Naive B cell (primary cell): ENCODE results near the gene NDUFA12. TPM values are rescaled to one million over a fixed set of nuclear protein-coding genes. Genes with fewer than 3 reads are reported as not detected.

Experiments
- ATAC-seq, 2 donors: fragments of 150-1000 bp; cut with Tn5 transposase; 2 replicates each; pipeline ENCODE4 v1.10.0; 2021; ENCODE audit warnings: low read depth in 2 of 2, mild to moderate bottlenecking in 2 of 2, moderate library complexity in 2 of 2
- DNase-seq: peaks from one replicate; pipeline ENCODE4 v3.0.0; 2022
- H3K27ac Mint-ChIP-seq, 6 donors: one replicate each; pipeline ENCODE4 v1.8.0; 2020 to 2022; ENCODE audit warnings: mild to moderate bottlenecking in 6 of 6, mixed read lengths in 6 of 6, moderate library complexity in 5 of 6, inconsistent platforms in 2 of 6
- H3K27me3 Mint-ChIP-seq, 3 donors: one replicate each; pipeline ENCODE4 v1.8.0; 2021 to 2022; ENCODE audit warnings: mixed read lengths in 3 of 3, mild to moderate bottlenecking in 1 of 3
- H3K36me3 Mint-ChIP-seq, 2 donors: one replicate each; pipeline ENCODE4 v1.8.0; 2020 to 2022; ENCODE audit warnings: mixed read lengths in 2 of 2, inconsistent platforms in 1 of 2, mild to moderate bottlenecking in 1 of 2
- H3K4me1 Mint-ChIP-seq, 3 donors: one replicate each; pipeline ENCODE4 v1.8.0; 2020 to 2022; ENCODE audit warnings: mixed read lengths in 3 of 3, inconsistent platforms in 1 of 3, mild to moderate bottlenecking in 1 of 3, moderate library complexity in 1 of 3
- H3K4me3 Mint-ChIP-seq, 8 donors: one replicate each; pipeline ENCODE4 v1.8.0; 2020 to 2022; ENCODE audit warnings: mild to moderate bottlenecking in 8 of 8, mixed read lengths in 8 of 8, moderate library complexity in 8 of 8, inconsistent platforms in 2 of 8
- H3K9me3 Mint-ChIP-seq, 7 donors: one replicate each; pipeline ENCODE4 v1.8.0; 2020 to 2022; ENCODE audit warnings: mixed read lengths in 7 of 7, mild to moderate bottlenecking in 5 of 7, inconsistent platforms in 2 of 7, moderate library complexity in 1 of 7
- polyA plus RNA-seq, 6 donors: library from polyadenylated mRNA; unstranded; fragments of 300-500 nt; fragmentation: Illumina TruSeq; gene quantifications; one replicate each; pipeline ENCODE4 v1.2.3, GENCODE V29; 2021; ENCODE audit warnings: low read depth in 6 of 6

Gene NDUFA12
- polyA plus RNA-seq, 6 donors from 2014 or later: 229 to 398 (median 293) TPM

- DNase-seq (no peak), ATAC-seq (no peak)
- H3K27me3 Mint-ChIP-seq: peaks cover 7 to 42% (median 18%) of the 10 kb centered on the region in 3 donors
- H3K4me1 Mint-ChIP-seq: peaks cover 0 to 10% (median 2%) of the 10 kb centered on the region in 3 donors
- peaks cover 0 to 11% of the 10 kb centered on the region in 2 donors for H3K36me3 Mint-ChIP-seq
- H3K4me3 Mint-ChIP-seq: no peak overlapping the region
- peaks cover 0 to 4% (median 0%) of the 10 kb centered on the region in 7 donors for H3K9me3 Mint-ChIP-seq
- peak overlapping the region in 1 of 6 donors; percentile 54 for H3K27ac Mint-ChIP-seq
These were observed 52.2 kb downstream of the NDUFA12 start for GRCh38 chr12:94951071-94951934.

- H3K9me3 Mint-ChIP-seq: peaks cover 2 to 14% (median 5%) of the 10 kb centered on the region in 7 donors
- peaks cover 7 to 23% (median 10%) of the 10 kb centered on the region in 3 donors for H3K27me3 Mint-ChIP-seq
- no peak overlapping the region for H3K27ac Mint-ChIP-seq
These were observed 55.2 kb downstream of the NDUFA12 start for GRCh38 chr12:94948232-94948810.

GRCh38 chr12:94942663-94943062, 60.8 kb downstream of the NDUFA12 start:
- Mint-ChIP-seq H3K4me3 (peak overlapping the region in 2 of 8 donors; percentile 54 to 65), H3K9me3 (peaks cover 2 to 10% (median 7%) of the 10 kb centered on the region in 7 donors), H3K27ac (peak overlapping the region in 2 of 6 donors; percentile 20 to 57), H3K4me1 (peaks cover 14 to 45% (median 32%) of the 10 kb centered on the region in 3 donors), H3K36me3 (peaks cover 0 to 19% of the 10 kb centered on the region in 2 donors), H3K27me3 (peaks cover 0 to 3% (median 0%) of the 10 kb centered on the region in 3 donors)
- ATAC-seq (no peak), DNase-seq (no peak)

More at GRCh38 chr12:94948232-94948810, 55.2 kb downstream of the NDUFA12 start:
- ATAC-seq (peak in 1 of 2 donors; percentile 27), DNase-seq (no peak)
- H3K4me1 Mint-ChIP-seq: peaks cover 12 to 30% (median 21%) of the 10 kb centered on the region in 3 donors
- H3K36me3 Mint-ChIP-seq: peaks cover 0 to 29% of the 10 kb centered on the region in 2 donors
- peak overlapping the region in 1 of 8 donors; percentile 26 for H3K4me3 Mint-ChIP-seq

- Mint-ChIP-seq H3K36me3 (peaks cover 0 to 19% of the 10 kb centered on the region in 2 donors), H3K9me3 (peaks cover 2 to 10% (median 7%) of the 10 kb centered on the region in 7 donors), H3K4me3 (no peak overlapping the region), H3K4me1 (peaks cover 14 to 45% (median 32%) of the 10 kb centered on the region in 3 donors), H3K27me3 (no peaks in the 10 kb centered on the region), H3K27ac (no peak overlapping the region)
- DNase-seq (no peak), ATAC-seq (peak in 1 of 2 donors; percentile 55)
These were observed 62.0 kb downstream of the NDUFA12 start for GRCh38 chr12:94941440-94941862.

GRCh38 chr12:94940771-94941170, 62.7 kb downstream of the NDUFA12 start:
- H3K27ac Mint-ChIP-seq: peak overlapping the region in 2 of 6 donors; percentile 21 to 77
- DNase-seq (no peak), ATAC-seq (no peak)
- H3K4me1 Mint-ChIP-seq: peaks cover 14 to 45% (median 29%) of the 10 kb centered on the region in 3 donors
- no peak overlapping the region for H3K4me3 Mint-ChIP-seq
- peaks cover 0 to 19% of the 10 kb centered on the region in 2 donors for H3K36me3 Mint-ChIP-seq
- H3K27me3 Mint-ChIP-seq: no peaks in the 10 kb centered on the region
- H3K9me3 Mint-ChIP-seq: peaks cover 2 to 10% (median 7%) of the 10 kb centered on the region in 7 donors

GRCh38 chr12:94938583-94938982, 64.9 kb downstream of the NDUFA12 start:
- H3K27me3 Mint-ChIP-seq: no peaks in the 10 kb centered on the region
- no peak overlapping the region for H3K4me3 Mint-ChIP-seq
- DNase-seq (no peak), ATAC-seq (no peak)
- H3K27ac Mint-ChIP-seq: no peak overlapping the region
- H3K4me1 Mint-ChIP-seq: peaks cover 4 to 34% (median 14%) of the 10 kb centered on the region in 3 donors
- peaks cover 0 to 2% of the 10 kb centered on the region in 2 donors for H3K36me3 Mint-ChIP-seq
- peaks cover 0 to 4% (median 2%) of the 10 kb centered on the region in 7 donors for H3K9me3 Mint-ChIP-seq

- Mint-ChIP-seq H3K36me3 (no peaks in the 10 kb centered on the region), H3K27me3 (peaks cover 0 to 7% (median 0%) of the 10 kb centered on the region in 3 donors), H3K27ac (no peak overlapping the region), H3K9me3 (no peaks in the 10 kb centered on the region), H3K4me1 (peaks cover 0 to 6% (median 0%) of the 10 kb centered on the region in 3 donors), H3K4me3 (no peak overlapping the region)
- DNase-seq: no peak
- ATAC-seq: no peak
These were observed 72.7 kb downstream of the NDUFA12 start for GRCh38 chr12:94930772-94931171.

GRCh38 chr12:94930216-94930654, 73.3 kb downstream of the NDUFA12 start:
- no peaks in the 10 kb centered on the region for H3K9me3 Mint-ChIP-seq
- H3K4me1 Mint-ChIP-seq: peaks cover 0 to 6% (median 0%) of the 10 kb centered on the region in 3 donors
- H3K27ac Mint-ChIP-seq: peak overlapping the region in 1 of 6 donors; percentile 64
- DNase-seq: no peak
- no peak for ATAC-seq
- peaks cover 0 to 7% (median 0%) of the 10 kb centered on the region in 3 donors for H3K27me3 Mint-ChIP-seq
- no peak overlapping the region for H3K4me3 Mint-ChIP-seq
- H3K36me3 Mint-ChIP-seq: no peaks in the 10 kb centered on the region

GRCh38 chr12:94929780-94930179, 73.7 kb downstream of the NDUFA12 start:
- Mint-ChIP-seq H3K27me3 (peaks cover 0 to 7% (median 0%) of the 10 kb centered on the region in 3 donors), H3K4me1 (peaks cover 0 to 9% (median 0%) of the 10 kb centered on the region in 3 donors), H3K4me3 (no peak overlapping the region), H3K9me3 (no peaks in the 10 kb centered on the region), H3K36me3 (no peaks in the 10 kb centered on the region), H3K27ac (no peak overlapping the region)
- no peak for ATAC-seq
- no peak for DNase-seq

- peaks cover 0 to 7% (median 0%) of the 10 kb centered on the region in 3 donors for H3K27me3 Mint-ChIP-seq
These were observed 77.8 kb downstream of the NDUFA12 start for GRCh38 chr12:94925729-94926128.

GRCh38 chr12:94925206-94925605, 78.3 kb downstream of the NDUFA12 start:
- H3K27me3 Mint-ChIP-seq: peaks cover 0 to 3% (median 0%) of the 10 kb centered on the region in 3 donors
- peaks cover 0 to 14% (median 8%) of the 10 kb centered on the region in 3 donors for H3K4me1 Mint-ChIP-seq
- DNase-seq (no peak), ATAC-seq (no peak)
- no peaks in the 10 kb centered on the region for H3K36me3 Mint-ChIP-seq
- H3K9me3 Mint-ChIP-seq: no peaks in the 10 kb centered on the region
- H3K4me3 Mint-ChIP-seq: no peak overlapping the region
- no peak overlapping the region for H3K27ac Mint-ChIP-seq

More at GRCh38 chr12:94925729-94926128, 77.8 kb downstream of the NDUFA12 start:
- Mint-ChIP-seq H3K4me1 (peaks cover 0 to 14% (median 8%) of the 10 kb centered on the region in 3 donors), H3K36me3 (no peaks in the 10 kb centered on the region), H3K27ac (no peak overlapping the region), H3K9me3 (no peaks in the 10 kb centered on the region), H3K4me3 (no peak overlapping the region)
- ATAC-seq (no peak), DNase-seq (no peak)

- H3K4me1 Mint-ChIP-seq: peaks cover 0 to 14% (median 8%) of the 10 kb centered on the region in 3 donors
- H3K36me3 Mint-ChIP-seq: no peaks in the 10 kb centered on the region
- ATAC-seq (no peak), DNase-seq (no peak)
- H3K27me3 Mint-ChIP-seq: no peaks in the 10 kb centered on the region
- no peak overlapping the region for H3K4me3 Mint-ChIP-seq
- no peaks in the 10 kb centered on the region for H3K9me3 Mint-ChIP-seq
- peak overlapping the region in 1 of 6 donors; percentile 32 for H3K27ac Mint-ChIP-seq
These were observed 80.9 kb downstream of the NDUFA12 start for GRCh38 chr12:94922561-94922960.
